ENCODE measurements around the gene PTPRE. TPM values are rescaled to one million over a fixed set of nuclear protein-coding genes. Genes with fewer than 3 reads are reported as not detected.

The PTPRE gene
- total RNA-seq, 2 experiments from 2014 or later, result 26.8 to 37.3 TPM

DNA sequence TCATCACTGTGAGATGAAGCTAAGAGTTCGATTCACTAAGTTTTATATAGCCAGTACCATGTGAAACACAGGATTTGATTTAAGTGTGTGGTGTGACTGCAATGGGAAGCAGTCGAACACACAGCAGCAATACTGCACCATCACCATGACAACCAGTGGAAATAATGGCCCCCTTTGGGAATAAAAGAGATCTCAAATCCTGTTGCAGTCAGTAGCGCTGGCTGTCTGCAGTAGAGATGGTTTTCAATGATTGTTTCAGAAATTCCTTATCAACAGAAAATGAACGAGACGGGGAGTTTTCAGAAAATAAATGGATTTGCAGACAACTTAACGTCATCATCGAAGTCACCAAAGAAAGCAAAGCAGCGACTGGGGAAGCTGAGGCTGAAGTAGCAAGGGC is 91.0 kb downstream of the PTPRE start:
- no peak overlapping the region for H3K4me3 Mint-ChIP-seq
- POLR2A ChIA-PET, result no interaction called here

DNA sequence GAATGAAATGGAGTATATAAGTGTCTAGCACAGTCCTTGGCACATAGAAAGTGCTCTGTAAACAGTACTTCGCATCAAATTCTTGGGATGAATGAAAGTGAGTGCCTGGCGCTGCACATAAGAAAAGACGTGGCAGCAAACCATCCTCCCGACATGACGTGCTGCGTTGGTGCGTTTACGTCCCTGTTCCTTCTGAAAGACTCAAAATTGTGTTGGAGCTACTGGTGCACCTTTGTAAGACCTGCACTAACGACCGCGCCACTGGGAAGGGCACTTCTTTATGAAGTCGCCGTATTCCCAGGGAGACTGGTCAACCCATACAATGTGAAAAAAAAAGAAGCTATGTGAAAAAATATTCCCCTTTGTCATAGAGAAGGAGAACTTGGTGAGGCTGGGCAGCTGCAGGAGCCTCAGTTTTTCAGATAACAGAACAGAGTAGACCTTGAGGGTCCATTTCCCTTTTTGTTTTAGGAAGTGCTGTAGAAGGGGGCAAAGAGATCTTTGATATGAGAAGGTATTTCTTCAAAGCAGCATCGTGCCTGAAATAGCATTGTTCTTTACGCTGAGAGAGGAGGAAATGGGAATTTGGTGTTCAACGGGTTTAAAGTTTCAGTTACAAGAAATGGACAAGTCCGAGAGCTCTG is 91.7 kb downstream of the PTPRE start:
- POLR2A ChIA-PET, result no interaction called here
- DNase-seq, result no peak
- no peaks in the 10 kb centered on the region for H3K36me3 Mint-ChIP-seq
- H3K4me3 Mint-ChIP-seq, result no peak overlapping the region
- H3K27ac Mint-ChIP-seq, result no peak overlapping the region
- no peaks in the 10 kb centered on the region for H3K9me3 Mint-ChIP-seq
- peaks cover 30% of the 10 kb centered on the region for H3K27me3 Mint-ChIP-seq
- H3K4me1 Mint-ChIP-seq, result peaks cover 4% of the 10 kb centered on the region
- no peak for ATAC-seq (ENCODE audit: low read depth)

More for the DNA sequence above, 91.0 kb downstream of the PTPRE start:
- Mint-ChIP-seq H3K36me3 (no peaks in the 10 kb centered on the region), H3K4me1 (peaks cover 2% of the 10 kb centered on the region), H3K9me3 (no peaks in the 10 kb centered on the region), H3K27ac (no peak overlapping the region), H3K27me3 (peaks cover 30% of the 10 kb centered on the region)
- ATAC-seq (ENCODE audit: low read depth) (no peak), DNase-seq (no peak)

DNA sequence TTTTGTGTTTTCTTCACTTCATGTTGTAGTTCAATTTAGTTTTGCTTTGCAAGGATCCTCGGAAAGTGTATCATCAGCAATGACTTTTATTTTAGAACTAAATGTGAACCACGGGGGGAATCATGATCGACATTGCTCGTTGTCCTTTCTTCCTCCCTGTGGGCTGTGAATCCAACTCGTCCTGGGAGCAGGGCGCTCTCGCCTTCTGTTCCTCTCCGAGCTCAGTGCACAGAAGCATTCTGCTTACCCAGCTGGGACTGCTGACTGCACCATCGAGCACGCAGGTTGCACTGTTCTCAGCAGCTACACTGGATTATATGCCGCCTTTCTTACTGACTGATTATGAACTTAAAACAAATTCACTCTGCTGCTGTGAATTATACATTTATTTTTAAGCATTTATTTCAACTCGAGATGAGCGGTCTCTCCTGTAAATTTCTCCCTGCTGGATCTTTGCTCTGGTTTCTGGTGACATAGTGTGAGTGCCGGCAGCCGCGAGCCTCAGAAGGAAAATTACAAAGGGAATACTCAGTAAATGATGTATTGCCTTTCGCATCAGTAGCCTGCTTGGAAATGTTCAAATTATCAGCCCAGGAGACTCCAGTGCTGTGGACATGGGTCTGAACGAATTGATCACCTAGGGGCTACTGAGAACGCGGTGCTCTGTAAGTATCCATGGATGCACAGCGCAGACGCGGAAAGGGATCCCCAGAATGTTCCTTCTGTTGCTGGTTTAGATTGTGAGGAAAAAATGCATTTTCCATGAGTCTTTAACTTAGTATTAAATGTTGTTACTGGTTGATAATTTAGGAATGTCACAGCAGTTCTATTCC is 92.6 kb downstream of the PTPRE start:
- POLR2A ChIA-PET, result no interaction called here
- ATAC-seq (ENCODE audit: low read depth), result no peak
- no peak overlapping the region for H3K4me3 Mint-ChIP-seq
- no peak for DNase-seq
- H3K27ac Mint-ChIP-seq, result no peak overlapping the region
- no peaks in the 10 kb centered on the region for H3K9me3 Mint-ChIP-seq
- H3K36me3 Mint-ChIP-seq, result no peaks in the 10 kb centered on the region
- H3K4me1 Mint-ChIP-seq, result peaks cover 4% of the 10 kb centered on the region
- H3K27me3 Mint-ChIP-seq, result peaks cover 30% of the 10 kb centered on the region

DNA sequence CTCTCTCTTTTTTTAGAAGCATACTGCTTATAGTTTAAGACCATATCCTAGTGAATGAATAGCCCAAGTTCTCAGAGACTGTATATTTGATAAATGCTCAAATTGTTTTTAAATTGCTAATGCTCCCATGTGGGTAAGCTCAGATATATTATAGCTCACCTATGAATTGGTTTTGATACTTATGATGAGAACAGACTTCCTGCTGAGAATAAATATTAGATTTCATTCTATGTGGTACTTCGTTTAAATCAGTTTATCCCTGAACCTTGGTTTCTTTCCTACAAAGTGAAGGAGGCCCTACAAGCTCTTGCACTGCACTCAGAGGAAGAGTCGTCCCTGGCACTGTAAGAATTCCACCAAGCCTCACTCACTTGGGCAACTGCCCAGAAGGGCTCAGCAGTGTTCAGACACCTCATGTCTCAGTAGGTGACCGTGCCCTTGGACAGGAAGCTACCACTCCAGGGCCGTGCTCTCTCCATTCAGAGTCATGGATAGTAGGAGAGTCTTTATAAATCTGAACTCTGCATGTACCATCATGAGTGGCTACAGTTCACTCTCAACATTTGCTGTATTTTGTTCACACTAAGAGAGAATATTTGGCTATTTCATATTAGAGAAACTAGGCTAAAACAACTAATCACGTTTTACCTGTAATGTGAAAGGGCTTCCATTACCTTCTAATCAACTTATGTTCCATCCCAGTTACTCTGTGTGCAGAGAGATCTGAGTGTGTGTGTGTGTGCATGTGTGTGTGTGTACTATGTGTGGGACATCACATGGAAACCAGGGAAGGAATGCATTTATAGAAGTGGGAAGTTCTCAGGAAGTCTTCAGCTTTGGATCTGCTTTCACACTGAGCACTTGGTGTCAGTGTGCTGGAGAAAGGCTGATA is 93.8 kb downstream of the PTPRE start:
- Mint-ChIP-seq H3K4me1 (peaks cover 4% of the 10 kb centered on the region), H3K27ac (no peak overlapping the region), H3K27me3 (peaks cover 27% of the 10 kb centered on the region), H3K4me3 (no peak overlapping the region), H3K9me3 (no peaks in the 10 kb centered on the region), H3K36me3 (no peaks in the 10 kb centered on the region)
- no peak for ATAC-seq (ENCODE audit: low read depth)
- POLR2A ChIA-PET, result no interaction called here
- DNase-seq, result no peak

DNA sequence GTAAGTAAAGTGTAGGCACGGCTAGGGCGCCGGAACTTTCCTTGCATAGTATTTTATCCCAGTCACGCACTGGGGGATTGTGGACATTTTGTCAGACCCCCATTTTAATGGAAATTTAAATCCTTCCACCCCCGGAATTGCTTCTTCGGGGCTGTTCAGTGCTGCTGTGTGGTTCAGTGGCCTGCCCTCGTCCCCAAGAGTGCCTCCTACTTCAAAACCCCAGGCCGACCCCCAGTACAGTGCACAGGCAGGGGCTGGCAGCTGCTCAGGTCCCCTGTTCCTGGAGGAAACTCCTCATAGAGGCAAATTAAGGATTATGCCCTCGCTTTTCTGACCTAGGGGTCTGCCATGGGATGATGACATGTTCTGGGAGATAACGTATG is 94.5 kb downstream of the PTPRE start:
- POLR2A ChIA-PET, result no interaction called here

DNA sequence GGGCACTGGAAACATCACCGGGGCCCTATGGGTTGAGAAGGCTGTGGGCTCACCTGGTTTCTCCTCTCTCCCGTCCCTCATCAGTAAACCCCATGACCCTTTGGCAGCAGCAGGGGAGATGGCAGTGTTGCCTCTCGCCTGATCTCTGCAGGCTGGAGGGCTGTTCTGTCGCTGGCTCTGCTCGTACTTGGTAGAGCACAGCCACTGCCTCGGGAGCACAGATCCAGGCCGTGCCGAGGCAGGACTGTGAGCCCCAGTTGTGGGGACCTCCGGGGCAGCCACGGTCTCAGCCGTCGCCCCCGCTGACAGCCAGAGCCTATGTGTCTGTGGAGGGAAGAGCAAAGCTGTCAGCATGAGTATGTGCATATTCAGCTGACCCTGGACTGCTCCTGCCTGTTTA is 94.9 kb downstream of the PTPRE start:
- Mint-ChIP-seq H3K4me3 (no peak overlapping the region), H3K36me3 (no peaks in the 10 kb centered on the region), H3K27me3 (peaks cover 27% of the 10 kb centered on the region), H3K9me3 (no peaks in the 10 kb centered on the region), H3K27ac (no peak overlapping the region), H3K4me1 (peaks cover 4% of the 10 kb centered on the region)
- POLR2A ChIA-PET, result no interaction called here
- DNase-seq (no peak), ATAC-seq (ENCODE audit: low read depth) (no peak)

More for the DNA sequence above, 94.5 kb downstream of the PTPRE start:
- no peaks in the 10 kb centered on the region for H3K9me3 Mint-ChIP-seq
- DNase-seq (no peak), ATAC-seq (ENCODE audit: low read depth) (no peak)
- H3K4me3 Mint-ChIP-seq, result no peak overlapping the region
- no peak overlapping the region for H3K27ac Mint-ChIP-seq
- no peaks in the 10 kb centered on the region for H3K36me3 Mint-ChIP-seq
- H3K4me1 Mint-ChIP-seq, result peaks cover 4% of the 10 kb centered on the region
- H3K27me3 Mint-ChIP-seq, result peaks cover 27% of the 10 kb centered on the region

DNA sequence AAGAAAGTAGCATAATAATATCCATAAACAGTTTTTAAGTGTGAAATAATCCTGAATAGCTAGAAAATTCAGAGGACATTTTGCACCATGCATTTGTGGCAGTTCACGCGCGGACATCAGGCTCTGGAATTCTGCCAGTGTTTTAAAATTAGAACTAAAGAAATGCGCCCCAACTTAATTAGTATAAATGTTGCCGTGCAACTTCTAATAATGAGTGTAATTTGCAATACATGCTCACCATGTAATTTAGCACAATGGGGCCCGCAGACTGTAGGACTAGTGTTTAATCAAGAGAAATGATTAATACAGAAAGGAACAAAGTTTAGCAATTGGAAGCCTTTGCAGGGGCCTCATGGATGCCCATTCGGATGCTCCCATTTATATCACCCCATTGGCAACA is 96.6 kb downstream of the PTPRE start:
- POLR2A ChIA-PET, result no interaction called here
- Mint-ChIP-seq H3K4me3 (no peak overlapping the region), H3K9me3 (no peaks in the 10 kb centered on the region), H3K4me1 (peaks cover 4% of the 10 kb centered on the region), H3K27ac (no peak overlapping the region), H3K27me3 (peaks cover 24% of the 10 kb centered on the region), H3K36me3 (no peaks in the 10 kb centered on the region)
- DNase-seq (no peak), ATAC-seq (ENCODE audit: low read depth) (no peak)

DNA sequence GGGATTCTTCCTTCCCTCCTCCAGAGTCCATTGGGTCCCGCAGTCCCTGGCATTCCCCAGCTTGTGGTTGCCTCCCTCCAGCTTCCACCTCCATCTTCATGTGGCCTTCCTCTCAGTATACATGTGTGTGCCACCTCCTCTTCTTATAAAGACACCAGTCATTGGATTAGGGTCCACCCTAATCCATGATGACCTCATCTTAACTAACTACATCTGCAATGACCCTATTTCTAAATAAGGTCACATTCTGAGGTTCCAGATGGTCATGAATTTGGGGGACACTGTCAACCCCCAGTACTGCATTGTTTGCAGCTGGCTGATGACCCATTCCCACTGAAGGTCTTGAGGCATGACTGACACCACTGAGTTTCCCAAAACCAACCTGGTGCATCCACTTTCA is 99.0 kb downstream of the PTPRE start:
- Mint-ChIP-seq H3K4me1 (peaks cover 2% of the 10 kb centered on the region), H3K4me3 (no peak overlapping the region), H3K27me3 (peaks cover 11% of the 10 kb centered on the region), H3K27ac (no peak overlapping the region), H3K36me3 (no peaks in the 10 kb centered on the region), H3K9me3 (no peaks in the 10 kb centered on the region)
- DNase-seq (no peak), ATAC-seq (ENCODE audit: low read depth) (no peak)
- POLR2A ChIA-PET, result no interaction called here

DNA sequence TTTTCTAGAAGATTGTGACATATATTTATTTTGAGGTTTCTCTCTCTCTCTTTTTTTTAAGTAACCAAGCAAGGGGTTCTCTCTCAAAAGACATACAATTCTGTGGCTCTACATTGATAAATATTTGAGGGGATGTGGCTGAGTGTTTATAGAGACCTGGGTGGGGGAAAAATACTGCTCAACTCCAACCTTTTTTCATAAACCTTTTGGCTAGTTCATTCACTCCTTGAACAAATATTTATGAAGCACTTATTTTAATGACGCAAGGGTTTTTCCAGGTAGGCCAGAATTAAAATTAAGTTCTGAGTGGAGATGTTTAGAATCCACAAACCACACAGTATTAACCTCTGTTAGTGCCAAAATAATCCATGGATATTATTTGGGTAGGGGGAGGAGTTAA is 100.2 kb downstream of the PTPRE start:
- Mint-ChIP-seq H3K27me3 (peaks cover 9% of the 10 kb centered on the region), H3K4me3 (no peak overlapping the region), H3K9me3 (no peaks in the 10 kb centered on the region), H3K4me1 (peaks cover 9% of the 10 kb centered on the region), H3K36me3 (no peaks in the 10 kb centered on the region), H3K27ac (no peak overlapping the region)
- POLR2A ChIA-PET, result no interaction called here
- no peak for DNase-seq
- no peak for ATAC-seq (ENCODE audit: low read depth)

DNA sequence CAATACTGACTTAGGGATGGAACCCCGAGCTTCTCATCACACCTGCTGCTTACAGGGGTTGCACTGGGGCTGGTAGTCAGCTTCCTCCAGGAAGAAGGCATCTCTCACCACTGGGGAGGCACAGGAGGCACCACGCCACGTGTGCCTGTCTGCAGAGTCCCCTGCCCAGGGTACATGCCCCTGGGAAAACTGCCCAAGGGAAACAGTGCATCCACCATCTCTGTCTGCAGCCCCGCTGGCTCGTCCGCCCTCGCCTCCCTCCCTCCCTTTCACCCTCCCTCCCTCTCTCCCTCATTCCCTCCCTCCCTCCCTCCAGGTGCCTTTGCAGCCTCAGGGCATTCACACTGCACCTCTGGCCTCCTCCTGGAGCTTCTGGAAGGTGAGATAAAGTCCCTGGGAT is 101.1 kb downstream of the PTPRE start:
- Mint-ChIP-seq H3K4me3 (no peak overlapping the region), H3K36me3 (no peaks in the 10 kb centered on the region), H3K27ac (no peak overlapping the region), H3K27me3 (peaks cover 9% of the 10 kb centered on the region), H3K9me3 (no peaks in the 10 kb centered on the region), H3K4me1 (peaks cover 8% of the 10 kb centered on the region)
- no peak for ATAC-seq (ENCODE audit: low read depth)
- POLR2A ChIA-PET, result no interaction called here
- no peak for DNase-seq

DNA sequence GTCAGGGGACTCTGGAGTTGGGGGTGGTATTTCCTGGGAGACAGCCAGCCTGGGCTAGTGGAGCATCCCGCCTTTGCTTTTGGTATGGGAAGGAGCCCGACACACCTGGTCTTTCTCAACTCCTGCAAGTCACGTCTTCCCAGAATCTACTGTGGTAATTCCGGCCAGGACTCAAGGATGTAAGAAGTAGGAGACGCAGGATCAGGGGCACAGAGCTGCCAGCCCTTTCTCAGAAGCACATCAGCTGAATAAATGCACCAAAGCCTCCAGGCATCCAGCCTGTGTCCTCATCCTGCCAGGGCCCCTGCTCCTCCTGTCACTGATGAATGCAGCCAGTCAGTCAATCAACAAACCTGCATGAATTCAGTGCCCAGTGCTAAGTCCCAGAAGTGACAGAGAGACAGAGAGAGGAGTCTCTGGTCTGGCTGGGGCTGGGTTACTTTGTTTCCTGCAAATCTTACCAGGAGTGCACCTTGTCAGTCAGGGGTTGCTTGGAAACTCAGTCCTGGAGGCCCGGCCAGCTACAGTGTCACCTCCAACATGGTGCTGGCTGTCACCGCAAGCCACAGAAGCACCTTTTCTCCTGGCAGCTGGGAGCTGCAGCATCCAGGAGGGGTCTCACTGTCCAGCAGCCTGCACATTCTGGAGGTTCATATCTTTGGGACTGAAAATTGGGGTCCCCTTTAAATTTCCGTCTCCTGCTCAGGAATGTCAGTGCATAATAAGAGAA is 101.8 kb downstream of the PTPRE start:
- no peak for ATAC-seq (ENCODE audit: low read depth)
- DNase-seq, result no peak
- no peak overlapping the region for H3K4me3 Mint-ChIP-seq
- POLR2A ChIA-PET, result interaction anchor here (0.6 kb wide), 1 partner anchor 154 kb away, joined by 3 read pairs; no protein-coding TSS in a partner anchor
- H3K4me1 Mint-ChIP-seq, result peaks cover 7% of the 10 kb centered on the region
- H3K36me3 Mint-ChIP-seq, result no peaks in the 10 kb centered on the region
- no peak overlapping the region for H3K27ac Mint-ChIP-seq
- H3K9me3 Mint-ChIP-seq, result no peaks in the 10 kb centered on the region
- peaks cover 9% of the 10 kb centered on the region for H3K27me3 Mint-ChIP-seq

DNA sequence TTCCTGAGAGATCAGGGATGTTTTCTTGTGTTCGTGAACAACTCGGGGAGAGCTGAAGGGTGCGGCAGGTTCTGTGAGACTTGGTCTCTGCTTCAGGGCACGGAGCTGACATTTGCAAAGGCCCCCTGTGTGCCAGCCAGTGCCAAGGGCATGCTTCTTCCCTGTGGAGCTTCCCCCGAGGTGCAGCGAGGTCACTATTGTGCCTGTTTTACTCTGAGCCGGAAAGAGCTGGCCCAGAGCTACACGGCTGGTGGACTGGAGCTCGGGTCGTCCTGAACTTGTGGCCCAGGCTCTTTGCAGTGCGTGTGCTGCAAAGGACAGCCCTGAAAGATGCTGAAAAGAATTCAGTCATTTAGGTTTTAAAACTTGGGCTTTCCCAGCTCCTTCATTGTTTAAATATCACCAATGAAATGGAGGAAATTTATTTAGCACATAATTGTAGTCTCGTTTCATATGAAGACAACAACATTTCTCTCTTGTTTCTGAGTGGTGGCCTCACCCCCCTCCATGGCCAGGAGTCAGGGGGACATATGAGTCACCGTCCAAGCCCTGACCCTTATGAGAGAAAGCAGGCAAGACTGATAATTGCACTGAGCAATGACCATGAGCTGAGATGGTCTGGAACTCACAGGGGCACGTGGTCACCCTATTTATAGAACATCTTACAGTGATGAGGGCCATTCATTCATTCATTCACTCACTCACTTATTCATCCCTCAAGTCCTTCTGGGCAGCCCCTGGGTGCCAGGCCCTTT is 102.6 kb downstream of the PTPRE start:
- POLR2A ChIA-PET, result interaction anchor here (0.6 kb wide), 1 partner anchor 155 kb away, joined by 3 read pairs; no protein-coding TSS in a partner anchor
- peaks cover 9% of the 10 kb centered on the region for H3K27me3 Mint-ChIP-seq
- ATAC-seq (ENCODE audit: low read depth) (no peak), DNase-seq (no peak)
- H3K36me3 Mint-ChIP-seq, result no peaks in the 10 kb centered on the region
- H3K4me1 Mint-ChIP-seq, result peaks cover 7% of the 10 kb centered on the region
- no peak overlapping the region for H3K4me3 Mint-ChIP-seq
- H3K27ac Mint-ChIP-seq, result no peak overlapping the region
- H3K9me3 Mint-ChIP-seq, result no peaks in the 10 kb centered on the region
